Ishikawa (cell line): ENCODE data around the gene CAPZB.

Source experiments
- CREB1 ChIP-seq: IDR thresholded peaks from 2 replicates; pipeline ENCODE4 v1.6.1; 2012; ENCODE audit warnings: low read depth
- EGR1 ChIP-seq: IDR thresholded peaks from 2 replicates; pipeline ENCODE4 v1.6.1; 2012
- EP300 ChIP-seq: IDR thresholded peaks from 2 replicates; pipeline ENCODE4 v1.6.1; 2012; ENCODE audit warnings: borderline replicate concordance
- FOXM1 ChIP-seq: IDR thresholded peaks from 2 replicates; pipeline ENCODE4 v1.6.1; 2012; ENCODE audit warnings: low read depth, borderline replicate concordance
- MAX ChIP-seq: IDR thresholded peaks from 2 replicates; pipeline ENCODE4 v1.6.1; 2012
- RAD21 ChIP-seq: IDR thresholded peaks from 2 replicates; pipeline ENCODE4 v1.6.1; 2012; ENCODE audit warnings: low read depth
- REST ChIP-seq: IDR thresholded peaks from 2 replicates; pipeline ENCODE4 v1.6.1; 2012; ENCODE audit warnings: low read depth, mild to moderate bottlenecking
- TAF1 ChIP-seq: IDR thresholded peaks from 2 replicates; pipeline ENCODE4 v1.6.1; 2012; ENCODE audit warnings: low read depth, mild to moderate bottlenecking
- TEAD4 ChIP-seq: IDR thresholded peaks from 2 replicates; pipeline ENCODE4 v1.6.1; 2012
- USF1 ChIP-seq: IDR thresholded peaks from 2 replicates; pipeline ENCODE4 v1.6.1; 2012
- YY1 ChIP-seq: IDR thresholded peaks from 2 replicates; pipeline ENCODE4 v1.6.1; 2012; ENCODE audit warnings: low read depth

- TF ChIP-seq EP300 (no peak), REST (no peak), RAD21 (no peak), USF1 (no peak), MAX (no peak), TAF1 (no peak), CREB1 (no peak), YY1 (no peak), TEAD4 (no peak), FOXM1 (no peak), EGR1 (no peak)
These were observed 5.8 kb downstream of the CAPZB start for GRCh38 chr1:19479351-19480120.
